ENCODE measurements around the gene TYSND1.
"Not testable (repeated sequence)": the region's sequence is repeated elsewhere in the genome, so short reads cannot be mapped to it uniquely, and the experiment has no call there.

The TYSND1 gene

GRCh38 chr10:70109064-70109729 lies 37.3 kb downstream of the TYSND1 start:
- DNase-seq: no peak

GRCh38 chr10:70106958-70107791 lies 39.3 kb downstream of the TYSND1 start:
- no peak for DNase-seq

- DNase-seq: no peak
These were observed 44.8 kb downstream of the TYSND1 start for GRCh38 chr10:70101668-70102067.

- DNase-seq: not testable (repeated sequence)
These were observed 45.4 kb downstream of the TYSND1 start for GRCh38 chr10:70101068-70101562.

- no peak for DNase-seq
These were observed 48.2 kb downstream of the TYSND1 start for GRCh38 chr10:70098271-70098670.

GRCh38 chr10:70097459-70097858 lies 49.0 kb downstream of the TYSND1 start:
- DNase-seq: no peak

GRCh38 chr10:70096705-70097420 lies 49.6 kb downstream of the TYSND1 start:
- DNase-seq: no peak

- no peak for DNase-seq
These were observed 50.3 kb downstream of the TYSND1 start for GRCh38 chr10:70096016-70096704.

- no peak for DNase-seq
These were observed 52.2 kb downstream of the TYSND1 start for GRCh38 chr10:70094250-70094649.

GRCh38 chr10:70093335-70093944 lies 53.1 kb downstream of the TYSND1 start:
- no peak for DNase-seq

- no peak for DNase-seq
These were observed 54.1 kb downstream of the TYSND1 start for GRCh38 chr10:70092389-70092718.

- DNase-seq: no peak
These were observed 55.5 kb downstream of the TYSND1 start for GRCh38 chr10:70090951-70091350.

GRCh38 chr10:70090013-70090412 lies 56.5 kb downstream of the TYSND1 start:
- DNase-seq: no peak

GRCh38 chr10:70088308-70088698 lies 58.2 kb downstream of the TYSND1 start:
- no peak for DNase-seq

Measured in right kidney (tissue), 1 donor.